Adipocyte (in vitro differentiated cells): ENCODE measurements around the gene AK3.

Experiments used
- DNase-seq: peaks from one replicate; pipeline ENCODE4 v3.0.0-alpha.2; 2015; ENCODE audit warnings: low read depth
- H3K27me3 ChIP-seq: replicated peaks from 2 replicates; pipeline ENCODE4 v1.7.0; 2013; ENCODE audit warnings: mild to moderate bottlenecking, low read length, moderate library complexity; ENCODE audit not compliant: control insufficient read depth, insufficient read depth
- H3K36me3 ChIP-seq: 2 replicates; pipeline ENCODE4 v1.7.0; 2013; ENCODE audit warnings: low read length, mild to moderate bottlenecking, moderate library complexity; ENCODE audit not compliant: control insufficient read depth, insufficient read depth, severe bottlenecking
- H3K4me1 ChIP-seq: 2 replicates; pipeline ENCODE4 v1.7.0; 2013; ENCODE audit warnings: mild to moderate bottlenecking, low read length, moderate library complexity; ENCODE audit not compliant: control insufficient read depth, insufficient read depth
- H3K4me3 ChIP-seq: 2 replicates; pipeline ENCODE4 v1.7.0; 2013; ENCODE audit warnings: mild to moderate bottlenecking, low read length, moderate library complexity
- H3K9ac ChIP-seq: 2 replicates; pipeline ENCODE4 v1.7.0; 2013; ENCODE audit warnings: mild to moderate bottlenecking, low read length, moderate library complexity
- H3K9me3 ChIP-seq: 2 replicates; pipeline ENCODE4 v1.7.0; 2013; ENCODE audit warnings: mild to moderate bottlenecking, low read length, moderate library complexity; ENCODE audit not compliant: control insufficient read depth

The AK3 gene

DNA sequence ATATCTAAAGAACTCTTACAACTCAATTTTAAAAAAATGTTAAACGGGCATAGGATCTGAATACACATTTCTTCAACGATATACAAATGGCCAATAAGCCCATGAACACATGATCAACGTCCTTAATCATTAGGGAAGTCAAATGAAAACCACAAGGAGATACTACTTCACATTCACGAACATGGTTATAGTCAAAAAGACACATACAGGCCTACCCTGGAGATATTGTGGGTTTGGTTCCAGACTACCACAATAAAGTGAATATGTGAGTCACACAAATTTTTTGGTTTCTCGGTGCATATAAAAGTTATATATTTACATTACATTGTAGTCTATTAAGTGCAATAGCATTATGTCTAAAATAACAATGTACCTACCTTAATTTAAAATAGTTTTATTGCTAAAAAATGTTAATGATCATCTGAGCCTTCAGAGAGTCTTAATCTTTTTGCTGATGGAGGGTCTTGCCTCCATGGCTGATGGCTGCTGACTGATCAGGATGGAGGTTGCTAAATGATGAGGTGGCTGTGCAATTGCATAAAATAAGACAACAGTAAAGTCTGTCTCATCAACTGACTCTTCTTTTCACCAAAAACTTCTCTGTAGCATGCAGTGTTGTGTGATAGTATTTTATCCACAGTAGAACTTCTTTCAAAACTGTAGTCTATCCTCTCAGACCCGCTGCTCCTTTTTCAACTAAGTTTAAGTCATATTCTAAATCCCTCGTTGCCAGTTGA, 15.1 kb downstream of the AK3 start:
- Histone ChIP-seq H3K27me3 (no peaks in the 10 kb centered on the region), H3K4me1 (no peaks in the 10 kb centered on the region), H3K36me3 (peaks cover 20% of the 10 kb centered on the region), H3K9ac (no peak overlapping the region), H3K9me3 (no peaks in the 10 kb centered on the region), H3K4me3 (no peak overlapping the region)
- DNase-seq: no peak

DNA sequence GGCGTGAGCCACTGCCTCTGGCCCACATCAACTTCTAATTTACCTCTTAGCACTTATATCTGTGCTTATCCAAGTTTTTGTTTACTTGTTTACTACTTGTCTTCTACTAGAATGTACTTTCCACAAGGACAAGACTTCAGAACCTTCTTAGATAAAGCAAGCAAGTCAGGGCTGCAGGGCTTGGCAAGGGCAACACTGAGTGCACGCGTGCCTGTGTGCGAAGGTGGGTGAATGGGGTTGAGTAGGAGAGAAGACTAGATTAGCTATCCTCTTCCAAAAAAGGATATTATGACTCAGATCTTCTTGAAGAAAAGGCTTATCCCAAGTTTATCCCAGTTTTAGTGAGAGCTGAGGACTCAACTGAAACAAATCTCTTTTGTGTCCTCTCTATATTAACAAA, 19.3 kb downstream of the AK3 start:
- DNase-seq: no peak
- Histone ChIP-seq H3K9ac (no peak overlapping the region), H3K9me3 (no peaks in the 10 kb centered on the region), H3K36me3 (peaks cover 45% of the 10 kb centered on the region), H3K27me3 (no peaks in the 10 kb centered on the region), H3K4me3 (no peak overlapping the region), H3K4me1 (peaks cover 8% of the 10 kb centered on the region)

DNA sequence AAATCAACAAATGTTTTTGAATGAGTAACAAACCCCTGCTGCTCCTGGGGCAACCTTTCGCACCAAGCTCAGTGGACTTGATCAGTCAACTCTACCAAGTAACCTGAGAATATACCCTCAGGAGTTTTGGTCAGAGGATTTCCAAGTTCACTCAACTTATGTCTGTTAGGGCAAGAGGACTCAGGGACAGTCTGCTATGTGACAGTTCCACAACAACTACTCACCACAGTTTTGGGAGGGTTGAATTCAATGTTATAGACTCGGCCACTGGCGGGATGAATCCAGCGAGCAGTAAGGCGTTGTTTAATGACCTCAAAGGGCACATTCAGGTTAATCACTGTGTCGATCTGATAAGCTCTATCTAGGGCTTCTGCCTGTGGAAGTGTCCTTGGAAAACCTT, 22.1 kb downstream of the AK3 start:
- no peak overlapping the region for H3K9ac ChIP-seq
- no peaks in the 10 kb centered on the region for H3K27me3 ChIP-seq
- peaks cover 55% of the 10 kb centered on the region for H3K36me3 ChIP-seq
- no peak overlapping the region for H3K4me3 ChIP-seq
- no peak for DNase-seq
- no peaks in the 10 kb centered on the region for H3K9me3 ChIP-seq
- peaks cover 8% of the 10 kb centered on the region for H3K4me1 ChIP-seq

DNA sequence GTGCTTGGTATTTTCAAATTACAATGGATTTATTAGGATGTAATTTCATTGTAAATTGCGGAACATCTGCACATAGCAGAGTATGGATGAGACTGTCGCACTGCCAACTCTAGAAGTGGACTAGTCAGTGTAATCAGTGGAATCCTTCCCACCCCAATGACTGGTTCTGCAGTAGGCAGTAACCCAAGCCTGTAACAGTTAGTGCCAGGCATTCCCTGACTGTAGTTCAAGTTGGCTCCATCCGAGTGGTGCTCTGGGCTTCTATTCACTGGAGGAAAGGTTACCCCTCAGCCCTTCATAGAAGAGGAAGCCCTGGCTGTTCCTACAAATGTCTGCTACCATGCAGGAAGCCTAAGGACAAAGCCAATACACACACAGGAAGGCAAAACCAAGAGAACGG, 23.2 kb downstream of the AK3 start:
- Histone ChIP-seq H3K4me1 (peaks cover 8% of the 10 kb centered on the region), H3K27me3 (no peaks in the 10 kb centered on the region), H3K36me3 (peaks cover 62% of the 10 kb centered on the region), H3K9me3 (no peaks in the 10 kb centered on the region), H3K4me3 (no peak overlapping the region), H3K9ac (no peak overlapping the region)
- no peak for DNase-seq

DNA sequence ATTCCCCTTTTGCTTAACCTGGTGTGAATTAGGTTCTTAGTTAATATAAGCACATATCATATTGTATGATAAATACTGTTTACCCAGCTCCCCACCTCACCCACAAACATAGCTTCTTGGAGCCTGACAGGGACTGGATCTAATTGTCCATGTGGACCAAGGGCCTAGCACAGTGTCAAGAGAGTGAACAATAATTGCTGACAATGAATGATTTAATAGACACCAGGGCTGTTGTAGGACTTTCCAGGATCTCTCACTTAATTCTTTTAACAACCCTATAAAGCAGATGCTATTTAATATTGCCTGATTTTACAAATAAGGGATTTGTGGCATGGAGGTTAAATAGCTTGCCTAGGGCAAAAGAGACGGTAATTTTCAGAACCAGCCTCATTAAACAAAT, 24.8 kb downstream of the AK3 start:
- Histone ChIP-seq H3K9me3 (no peaks in the 10 kb centered on the region), H3K9ac (no peak overlapping the region), H3K4me3 (no peak overlapping the region), H3K27me3 (no peaks in the 10 kb centered on the region), H3K36me3 (peaks cover 66% of the 10 kb centered on the region), H3K4me1 (peaks cover 8% of the 10 kb centered on the region)
- no peak for DNase-seq

DNA sequence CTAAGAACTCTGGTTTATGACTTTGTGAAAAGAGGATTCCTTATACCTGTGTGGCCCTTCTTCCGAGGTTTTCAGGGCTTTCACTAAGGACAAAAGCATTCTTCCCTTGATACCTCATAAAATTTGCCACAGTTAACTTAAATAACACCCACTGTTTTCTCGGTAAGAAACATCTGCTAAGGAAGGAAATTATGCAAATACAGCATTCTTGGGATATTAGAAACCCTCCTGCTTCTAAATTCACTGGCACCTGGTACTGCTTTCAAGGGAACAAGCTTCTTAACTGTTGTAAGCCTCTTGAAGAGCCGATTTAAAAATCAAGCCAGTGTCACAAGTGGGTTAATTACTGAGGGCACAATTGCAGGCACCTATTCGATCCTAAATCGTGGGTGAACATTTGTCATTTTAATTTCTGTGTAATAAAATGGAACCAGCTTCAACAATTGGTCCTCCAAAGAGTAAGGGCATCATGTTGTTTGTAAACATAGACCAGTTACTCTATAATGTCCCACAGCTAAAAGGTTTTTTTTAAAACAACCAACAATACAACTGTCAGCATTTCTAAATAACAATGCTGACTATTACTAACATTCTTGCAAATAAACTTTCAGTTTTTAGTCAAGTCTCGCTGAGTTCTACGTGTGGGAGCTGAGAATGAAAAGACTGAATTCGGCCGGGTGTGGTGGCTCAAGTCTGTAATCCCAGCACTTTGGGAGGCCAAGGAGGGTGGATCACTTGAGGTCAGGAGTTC, 26.6 kb downstream of the AK3 start:
- Histone ChIP-seq H3K9ac (no peak overlapping the region), H3K36me3 (peaks cover 75% of the 10 kb centered on the region), H3K9me3 (no peaks in the 10 kb centered on the region), H3K4me1 (peaks cover 8% of the 10 kb centered on the region), H3K27me3 (no peaks in the 10 kb centered on the region), H3K4me3 (no peak overlapping the region)
- DNase-seq: no peak

DNA sequence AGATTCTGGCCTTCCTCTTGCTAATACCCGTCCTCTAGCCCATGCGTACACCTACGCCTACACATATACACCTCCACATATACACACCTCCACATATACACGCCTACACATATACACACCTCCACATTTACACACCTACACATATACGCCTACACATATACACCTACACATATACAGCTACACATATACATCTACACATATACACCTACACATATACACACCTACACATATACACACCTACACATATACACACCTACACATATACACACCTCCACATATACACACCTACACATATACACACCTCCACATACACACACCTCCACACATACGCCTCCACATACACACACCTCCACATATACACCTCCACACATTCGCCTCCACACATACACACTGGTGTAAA, 27.2 kb downstream of the AK3 start:
- H3K36me3 ChIP-seq: peaks cover 77% of the 10 kb centered on the region
- H3K9ac ChIP-seq: no peak overlapping the region
- peaks cover 8% of the 10 kb centered on the region for H3K4me1 ChIP-seq
- no peak for DNase-seq
- H3K27me3 ChIP-seq: no peaks in the 10 kb centered on the region
- no peaks in the 10 kb centered on the region for H3K9me3 ChIP-seq
- H3K4me3 ChIP-seq: no peak overlapping the region

DNA sequence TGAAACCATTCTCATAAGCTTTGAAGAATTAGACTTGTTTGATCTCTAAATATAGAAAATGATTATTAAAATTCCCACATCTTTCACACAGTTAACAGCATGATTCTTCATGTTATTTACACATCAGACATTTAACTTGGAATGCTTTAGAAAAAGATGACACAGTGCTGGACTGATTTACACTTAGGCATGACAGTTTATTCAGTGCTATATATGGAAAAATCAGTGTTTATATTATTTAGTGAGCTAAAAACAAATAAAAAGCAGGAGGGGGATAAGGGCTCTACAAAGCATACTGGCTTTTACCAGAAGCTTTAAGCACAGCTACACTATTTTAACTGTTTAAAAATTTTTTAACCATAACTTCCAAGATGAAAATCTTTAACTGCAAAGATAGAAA, 31.6 kb downstream of the AK3 start:
- Histone ChIP-seq H3K9me3 (no peaks in the 10 kb centered on the region), H3K36me3 (peaks cover 79% of the 10 kb centered on the region), H3K4me3 (no peak overlapping the region), H3K27me3 (no peaks in the 10 kb centered on the region), H3K9ac (no peak overlapping the region), H3K4me1 (no peaks in the 10 kb centered on the region)
- DNase-seq: no peak

DNA sequence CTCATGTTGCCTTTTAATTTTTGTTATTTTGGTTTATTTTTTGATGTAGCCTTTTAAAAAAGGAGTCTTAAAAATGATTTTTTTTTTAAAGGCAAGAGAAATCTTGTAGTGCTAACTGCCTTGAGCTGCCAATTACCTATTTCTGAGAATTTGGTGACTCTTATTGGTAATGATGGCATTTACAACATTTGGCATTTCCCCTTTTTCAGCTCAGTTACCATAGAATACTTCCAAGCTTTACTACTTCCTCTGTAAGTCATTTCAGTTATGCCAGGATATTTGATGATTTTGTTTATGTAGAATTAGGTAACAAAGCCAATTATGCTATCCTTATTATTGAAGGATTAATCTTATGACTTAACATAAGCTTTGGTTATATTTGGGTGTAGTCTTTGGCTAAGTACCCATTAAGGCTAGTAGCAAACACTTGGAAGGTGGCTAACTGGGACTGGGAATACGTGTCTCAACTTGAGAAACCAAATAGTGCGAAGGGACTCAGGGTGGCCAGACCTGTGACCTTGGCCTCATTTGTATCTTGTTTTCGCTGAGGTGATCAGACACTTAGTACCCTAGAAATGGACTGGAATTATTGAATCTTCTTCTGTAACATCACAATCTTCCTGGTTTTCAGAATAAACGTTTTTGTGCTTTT, 33.9 kb downstream of the AK3 start:
- no peak overlapping the region for H3K4me3 ChIP-seq
- H3K36me3 ChIP-seq: peaks cover 86% of the 10 kb centered on the region
- H3K9me3 ChIP-seq: no peaks in the 10 kb centered on the region
- no peaks in the 10 kb centered on the region for H3K27me3 ChIP-seq
- H3K9ac ChIP-seq: no peak overlapping the region
- no peaks in the 10 kb centered on the region for H3K4me1 ChIP-seq
- no peak for DNase-seq

DNA sequence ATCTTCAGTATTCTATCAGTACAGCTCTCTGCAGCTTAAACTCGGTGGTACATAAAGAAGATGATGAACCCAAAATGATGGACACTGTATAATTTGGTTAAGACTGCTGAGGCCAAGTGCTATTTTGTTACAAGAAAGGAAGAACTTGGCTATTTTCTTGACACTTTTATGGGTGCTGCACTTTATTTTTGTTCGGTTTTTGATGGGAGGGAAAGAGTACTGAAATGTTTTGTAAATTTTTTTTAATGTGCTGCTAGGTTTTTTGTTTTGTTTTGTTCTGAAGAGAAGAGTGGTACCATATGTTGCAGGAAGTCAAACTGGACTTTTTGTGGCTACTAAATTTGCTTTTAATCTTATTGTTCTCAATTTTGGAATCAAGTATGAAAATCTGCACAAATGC, 35.0 kb downstream of the AK3 start:
- no peaks in the 10 kb centered on the region for H3K9me3 ChIP-seq
- DNase-seq: no peak
- H3K36me3 ChIP-seq: peaks cover 86% of the 10 kb centered on the region
- no peak overlapping the region for H3K4me3 ChIP-seq
- no peak overlapping the region for H3K9ac ChIP-seq
- no peaks in the 10 kb centered on the region for H3K4me1 ChIP-seq
- H3K27me3 ChIP-seq: no peaks in the 10 kb centered on the region

DNA sequence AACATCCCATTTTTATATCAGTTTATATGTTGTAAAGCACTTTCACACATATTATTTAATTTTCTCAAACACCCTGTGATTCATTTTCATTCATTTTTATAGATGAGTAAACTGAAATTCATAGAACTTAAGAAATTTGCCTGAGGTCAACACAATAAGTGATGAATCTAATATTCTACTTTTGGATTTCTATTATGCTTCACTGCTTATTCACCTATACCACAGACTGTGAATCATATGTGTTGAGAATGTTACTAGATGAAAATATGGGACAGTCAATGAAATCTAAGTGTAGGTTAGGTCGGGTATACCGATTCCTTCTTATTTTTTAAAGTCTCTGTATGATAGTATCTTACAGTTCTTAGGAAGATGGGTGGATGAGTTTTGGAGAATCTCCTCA, 36.9 kb downstream of the AK3 start:
- no peak for DNase-seq
- H3K27me3 ChIP-seq: no peaks in the 10 kb centered on the region
- H3K9me3 ChIP-seq: no peaks in the 10 kb centered on the region
- no peak overlapping the region for H3K4me3 ChIP-seq
- H3K36me3 ChIP-seq: peaks cover 85% of the 10 kb centered on the region
- H3K9ac ChIP-seq: no peak overlapping the region
- peaks cover 3% of the 10 kb centered on the region for H3K4me1 ChIP-seq
